IMR-90 (cell line): ENCODE data around the gene SUGCT. TPM values are rescaled to one million over a fixed set of nuclear protein-coding genes. Genes with fewer than 3 reads are reported as not detected.
A peak's percentile ranks its signal among the peaks of the same experiment; 100 is the strongest.

Source experiments
- ATAC-seq: fragments of 200-7000 bp; cut with Tn5 transposase; 2 replicates; pipeline ENCODE4 v1.9.1; 2020; ENCODE audit warnings: low read depth, mild to moderate bottlenecking, moderate library complexity
- BruUV-seq: library from RNA; stranded (reverse); fragments of 400-500 nt; replicated peaks from 2 replicates; lab custom pipeline; 2021; lab: Mats Ljungman, UMichigan
- CTCF ChIA-PET: fragments of 300-600 bp; formaldehyde crosslinking; extraction: SDS; loops from one replicate; lab custom pipeline; 2021; ENCODE audit warnings: antibody characterized with exemption; lab: Yijun Ruan, JAX
- POLR2A ChIA-PET: fragments of 300-600 bp; sonication (Branson Sonifier 250); formaldehyde crosslinking; loops from one replicate; lab custom pipeline; 2022; ENCODE audit warnings: antibody characterized with exemption; ENCODE audit not compliant: unreplicated experiment; lab: Charles Lee
- DNase-seq: peaks from one replicate; pipeline ENCODE4 v3.0.0; 2013
- H2AFZ ChIP-seq: replicated peaks from 2 replicates; pipeline ENCODE3; 2013; ENCODE audit warnings: low read length, mild to moderate bottlenecking; ENCODE audit not compliant: poor library complexity
- H2AK5ac ChIP-seq: 2 replicates; pipeline ENCODE4 v1.6.1; 2013; ENCODE audit warnings: low read depth, low read length, inconsistent platforms
- H2AK9ac ChIP-seq: replicated peaks from 2 replicates; pipeline ENCODE3; 2013; ENCODE audit warnings: mild to moderate bottlenecking, low read depth, low read length, moderate library complexity; ENCODE audit not compliant: poor library complexity
- H2BK120ac ChIP-seq: 2 replicates; pipeline ENCODE4 v1.6.1; 2013; ENCODE audit warnings: low read depth, low read length, inconsistent platforms
- H2BK15ac ChIP-seq: 3 replicates; pipeline ENCODE4 v1.6.1; 2013; ENCODE audit warnings: low read depth, low read length, inconsistent platforms
- H2BK20ac ChIP-seq: 2 replicates; pipeline ENCODE4 v1.6.1; 2013; ENCODE audit warnings: low read depth, mild to moderate bottlenecking, inconsistent platforms, low read length, moderate library complexity
- H2BK5ac ChIP-seq: 2 replicates; pipeline ENCODE4 v1.6.1; 2013; ENCODE audit warnings: mild to moderate bottlenecking, low read depth, low read length, inconsistent platforms; ENCODE audit not compliant: poor library complexity, severe bottlenecking
- H3K14ac ChIP-seq: replicated peaks from 2 replicates; pipeline ENCODE4 v1.6.1; 2013; ENCODE audit warnings: low read depth, low read length, inconsistent platforms
- H3K18ac ChIP-seq: 2 replicates; pipeline ENCODE4 v1.6.1; 2013; ENCODE audit warnings: low read depth, low read length, control low read depth
- H3K23ac ChIP-seq: 2 replicates; pipeline ENCODE4 v1.6.1; 2013; ENCODE audit warnings: low read depth, low read length, inconsistent platforms
- H3K27ac ChIP-seq: 2 replicates; pipeline ENCODE4 v1.5.1; 2013; ENCODE audit warnings: mild to moderate bottlenecking, control low read depth, low read length; ENCODE audit not compliant: insufficient read depth
- H3K27me3 ChIP-seq: 2 replicates; pipeline ENCODE4 v1.6.1; 2013; ENCODE audit warnings: low read length; ENCODE audit not compliant: control insufficient read depth, insufficient read depth
- H3K36me3 ChIP-seq: 2 replicates; pipeline ENCODE4 v1.6.1; 2013; ENCODE audit warnings: low read length, mixed read lengths; ENCODE audit not compliant: control insufficient read depth, insufficient read depth
- H3K4ac ChIP-seq: 2 replicates; pipeline ENCODE4 v1.6.1; 2013; ENCODE audit warnings: low read depth, low read length, inconsistent platforms
- H3K4me1 ChIP-seq: 2 replicates; pipeline ENCODE4 v1.6.1; 2013; ENCODE audit warnings: low read length, mixed read lengths; ENCODE audit not compliant: control insufficient read depth, insufficient read depth
- H3K4me2 ChIP-seq: 2 replicates; pipeline ENCODE4 v1.6.1; 2013; ENCODE audit warnings: low read depth, mild to moderate bottlenecking, control low read depth, low read length, moderate library complexity
- H3K4me3 ChIP-seq: 2 replicates; pipeline ENCODE4 v1.5.1; 2013; ENCODE audit warnings: low read depth, mild to moderate bottlenecking, control low read depth, low read length, moderate library complexity; ENCODE audit not compliant: insufficient read depth
- H3K56ac ChIP-seq: 2 replicates; pipeline ENCODE4 v1.6.1; 2013; ENCODE audit warnings: low read length, inconsistent platforms; ENCODE audit not compliant: insufficient read depth; ENCODE audit errors: extremely low read depth
- H3K79me1 ChIP-seq, 2 experiments: 2 replicates each; pipeline ENCODE4 v1.6.1; 2013; ENCODE audit warnings: low read length in 2 of 2, inconsistent platforms in 1 of 2, low read depth in 1 of 2
- H3K9ac ChIP-seq: 2 replicates; pipeline ENCODE4 v1.6.1; 2013; ENCODE audit warnings: low read depth, low read length, control low read depth
- H3K9me1 ChIP-seq: 2 replicates; pipeline ENCODE4 v1.6.1; 2013; ENCODE audit warnings: low read length, inconsistent platforms; ENCODE audit not compliant: insufficient read depth
- H3K9me3 ChIP-seq: 2 replicates; pipeline ENCODE4 v1.6.1; 2013; ENCODE audit warnings: low read length; ENCODE audit not compliant: control insufficient read depth, insufficient read depth
- H4K20me1 ChIP-seq: 2 replicates; pipeline ENCODE4 v1.6.1; 2013; ENCODE audit warnings: low read length, inconsistent platforms; ENCODE audit not compliant: insufficient read depth
- H4K5ac ChIP-seq: 2 replicates; pipeline ENCODE4 v1.6.1; 2013; ENCODE audit warnings: mild to moderate bottlenecking, low read depth, low read length, control low read depth
- H4K8ac ChIP-seq, 2 experiments: 2 replicates each; pipeline ENCODE4 v1.6.1; 2013; ENCODE audit warnings: low read depth in 2 of 2, low read length in 2 of 2, control low read depth in 1 of 2, inconsistent platforms in 1 of 2
- H4K91ac ChIP-seq: 2 replicates; pipeline ENCODE4 v1.6.1; 2013; ENCODE audit warnings: low read depth, low read length, inconsistent platforms; ENCODE audit not compliant: insufficient read depth
- CTCF ChIP-seq: conservative IDR thresholded peaks from 2 replicates; pipeline ENCODE4 v1.5.1; 2012; ENCODE audit warnings: mild to moderate bottlenecking, low read depth, low read length, improper control_type of control experiment
- FOS ChIP-seq: fragments of 150-350 bp; IDR thresholded peaks from 2 replicates; pipeline ENCODE4 v1.6.1; 2016; ENCODE audit warnings: low read depth, low read length
- MAFK ChIP-seq: IDR thresholded peaks from 2 replicates; pipeline ENCODE4 v1.6.1; 2012; ENCODE audit warnings: low read depth, low read length, improper control_type of control experiment
- MAZ ChIP-seq: IDR thresholded peaks from 2 replicates; pipeline ENCODE4 v1.6.1; 2012; ENCODE audit warnings: low read depth, mild to moderate bottlenecking, low read length, improper control_type of control experiment, moderate library complexity, borderline replicate concordance
- SMC3 ChIP-seq: fragments of 150-350 bp; IDR thresholded peaks from 2 replicates; pipeline ENCODE4 v1.6.1; 2016; ENCODE audit warnings: low read depth, mild to moderate bottlenecking, antibody characterized with exemption, low read length, moderate library complexity
- USF2 ChIP-seq: fragments of 150-350 bp; IDR thresholded peaks from 2 replicates; pipeline ENCODE4 v1.6.1; 2017; ENCODE audit warnings: mild to moderate bottlenecking, antibody characterized with exemption, low read length, low read depth
- WGBS, 2 experiments: methylation state at CpG; one replicate each; pipeline versions ENCODE4 v1.1.5 to v1.1.7; 2013; ENCODE audit warnings: missing lambda C conversion rate in 2 of 2; ENCODE audit not compliant: insufficient read length in 1 of 2; ENCODE audit errors: extremely low coverage in 2 of 2; 5-methylcytosine and 5-hydroxymethylcytosine counted together
- dilution Hi-C: fragments of 300-500 bp; cut with HindIII; formaldehyde crosslinking; loops from one replicate; pipeline ENCODE4 v1.14.3; 2018; ENCODE audit warnings: low sequenced_read_pairs; ENCODE audit not compliant: unreplicated experiment
- in situ Hi-C: fragments of 300-500 bp; cut with MboI; formaldehyde crosslinking; loops from 3 replicates; pipeline ENCODE4 v1.14.3; 2019; ENCODE audit warnings: low sequenced_read_pairs, inconsistent platforms, mixed read lengths
- intact Hi-C: fragments of 100-400 bp; cut with micrococcal nuclease; formaldehyde crosslinking; loops from 2 replicates; pipeline ENCODE4 v1.10.0; 2022
- polyA plus RNA-seq, 3 experiments: library from polyadenylated mRNA; depleted of rRNA; stranded (reverse); fragments of >200 nt; gene quantifications; 2 replicates each; pipeline ENCODE4 v1.2.3, GENCODE V29; 2012; ENCODE audit warnings: low replicate concordance in 1 of 3
- total RNA-seq: library from RNA; depleted of rRNA; stranded (reverse); fragments of >200 nt; gene quantifications from 2 replicates; pipeline ENCODE4 v1.2.3, GENCODE V29; 2012

The SUGCT gene
- total and polyA plus RNA-seq, 2 of the 4 experiments (the other 2 are of a cell fraction), result 5.9 to 8.3 TPM

GRCh38 chr7:40569326-40569725, 434.5 kb downstream of the SUGCT start:
- ATAC-seq (no peak), DNase-seq (no peak)
- Histone ChIP-seq H2AK5ac (no peak overlapping the region; the same call in 1 of the 2 replicates), H4K20me1 (no peaks in the 10 kb centered on the region), H2BK20ac (no peak overlapping the region), H3K4me2 (no peak overlapping the region), H3K4me1 (peaks cover 4% of the 10 kb centered on the region; the same call in 1 of the 2 replicates), H3K9me3 (no peaks in the 10 kb centered on the region), H3K18ac (no peak overlapping the region), H4K5ac (no peak overlapping the region), H3K79me1 (no peaks in the 10 kb centered on the region; a peak in 1 of 4 replicates), H3K9ac (no peak overlapping the region), H2BK15ac (no peak overlapping the region), H4K8ac (no peak overlapping the region), H3K27me3 (no peaks in the 10 kb centered on the region), H2BK120ac (peak overlapping the region; percentile 12; the same call in 1 of the 2 replicates), H3K36me3 (no peaks in the 10 kb centered on the region), H2BK5ac (no peak overlapping the region), H3K4me3 (no peak overlapping the region), H4K91ac (no peak overlapping the region), H3K23ac (no peak overlapping the region), H3K14ac (no peak overlapping the region), H2AK9ac (no peak overlapping the region), H3K56ac (no peak overlapping the region; the same call in 1 of the 2 replicates), H2AFZ (no peak overlapping the region), H3K9me1 (peaks cover 13% of the 10 kb centered on the region; the same call in 1 of the 2 replicates), H3K4ac (no peak overlapping the region), H3K27ac (no peak overlapping the region)
- 100% methylated on average over 1 of the region's 3 CpGs; no CpG with 5 or more reads in 1 of the 2 experiments for WGBS, 2 experiments
- intact Hi-C loops (no loop called here), dilution Hi-C loops (no loop called here), in situ Hi-C loops (no loop called here)
- CTCF ChIA-PET, result interaction anchor here (1.3 kb wide), 1 partner anchor 10 kb away, joined by 3 read pairs; no protein-coding TSS in a partner anchor
- POLR2A ChIA-PET, result no interaction called here
- no TSS peak for BruUV-seq
- no peak for TF ChIP-seq MAFK
- no peak for TF ChIP-seq SMC3
- no peak for TF ChIP-seq MAZ
- no peak for TF ChIP-seq CTCF
- no peak for TF ChIP-seq FOS
- TF ChIP-seq USF2, result no peak
